HepG2 (cell line): ENCODE results near the gene DCC.

Experiments
- ARID2 ChIP-seq: sonication (generic); formaldehyde crosslinking; IDR thresholded peaks from 2 replicates; pipeline ENCODE4 v1.8.1; 2022; ENCODE audit warnings: mild to moderate bottlenecking, missing genetic modification reagents, borderline replicate concordance
- DNMT1 ChIP-seq: sonication (generic); formaldehyde crosslinking; IDR thresholded peaks from 2 replicates; pipeline ENCODE4 v1.5.1; 2020; ENCODE audit warnings: mild to moderate bottlenecking, missing genetic modification reagents
- KLF9 ChIP-seq: IDR thresholded peaks from 2 replicates; pipeline ENCODE4 v1.6.1; 2016; ENCODE audit warnings: low read depth
- TBL1XR1 ChIP-seq: fragments of 150-350 bp; IDR thresholded peaks from 2 replicates; pipeline ENCODE4 v1.6.1; 2014; ENCODE audit warnings: borderline replicate concordance, low read length; ENCODE audit not compliant: partially characterized antibody
- ZBTB38 ChIP-seq: sonication (generic); formaldehyde crosslinking; IDR thresholded peaks from 2 replicates; pipeline ENCODE4 v1.5.1; 2020; ENCODE audit warnings: mild to moderate bottlenecking, missing genetic modification reagents
- ZNF253 ChIP-seq: sonication (generic); formaldehyde crosslinking; IDR thresholded peaks from 2 replicates; pipeline ENCODE4 v1.8.0; 2022; ENCODE audit warnings: mild to moderate bottlenecking, missing genetic modification reagents, borderline replicate concordance
- ZNF414 ChIP-seq: sonication (generic); formaldehyde crosslinking; IDR thresholded peaks from 2 replicates; pipeline ENCODE4 v1.5.0; 2020; ENCODE audit warnings: missing genetic modification reagents
- TF ChIP-seq, protein P1 (sequence below): sonication (generic); formaldehyde crosslinking; IDR thresholded peaks from 2 replicates; pipeline ENCODE4 v1.4.0; 2020; ENCODE audit warnings: missing genetic modification reagents, borderline replicate concordance
- TF ChIP-seq, protein P2 (sequence below): sonication (generic); formaldehyde crosslinking; IDR thresholded peaks from 2 replicates; pipeline ENCODE4 v1.4.0; 2020; ENCODE audit warnings: missing genetic modification reagents, borderline replicate concordance

GRCh38 chr18:53224128-53224778 is 884.3 kb downstream of the DCC start:
- no peak for TF ChIP-seq ZNF253
- no peak for TF ChIP-seq TBL1XR1
- no peak for TF ChIP-seq KLF9 (CRISPR knock-in tag)
- no peak for TF ChIP-seq DNMT1 (CRISPR knock-in tag)
- TF ChIP-seq, protein P1, sequence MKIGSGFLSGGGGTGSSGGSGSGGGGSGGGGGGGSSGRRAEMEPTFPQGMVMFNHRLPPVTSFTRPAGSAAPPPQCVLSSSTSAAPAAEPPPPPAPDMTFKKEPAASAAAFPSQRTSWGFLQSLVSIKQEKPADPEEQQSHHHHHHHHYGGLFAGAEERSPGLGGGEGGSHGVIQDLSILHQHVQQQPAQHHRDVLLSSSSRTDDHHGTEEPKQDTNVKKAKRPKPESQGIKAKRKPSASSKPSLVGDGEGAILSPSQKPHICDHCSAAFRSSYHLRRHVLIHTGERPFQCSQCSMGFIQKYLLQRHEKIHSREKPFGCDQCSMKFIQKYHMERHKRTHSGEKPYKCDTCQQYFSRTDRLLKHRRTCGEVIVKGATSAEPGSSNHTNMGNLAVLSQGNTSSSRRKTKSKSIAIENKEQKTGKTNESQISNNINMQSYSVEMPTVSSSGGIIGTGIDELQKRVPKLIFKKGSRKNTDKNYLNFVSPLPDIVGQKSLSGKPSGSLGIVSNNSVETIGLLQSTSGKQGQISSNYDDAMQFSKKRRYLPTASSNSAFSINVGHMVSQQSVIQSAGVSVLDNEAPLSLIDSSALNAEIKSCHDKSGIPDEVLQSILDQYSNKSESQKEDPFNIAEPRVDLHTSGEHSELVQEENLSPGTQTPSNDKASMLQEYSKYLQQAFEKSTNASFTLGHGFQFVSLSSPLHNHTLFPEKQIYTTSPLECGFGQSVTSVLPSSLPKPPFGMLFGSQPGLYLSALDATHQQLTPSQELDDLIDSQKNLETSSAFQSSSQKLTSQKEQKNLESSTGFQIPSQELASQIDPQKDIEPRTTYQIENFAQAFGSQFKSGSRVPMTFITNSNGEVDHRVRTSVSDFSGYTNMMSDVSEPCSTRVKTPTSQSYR (CRISPR knock-in tag): no peak
- TF ChIP-seq, protein P2, sequence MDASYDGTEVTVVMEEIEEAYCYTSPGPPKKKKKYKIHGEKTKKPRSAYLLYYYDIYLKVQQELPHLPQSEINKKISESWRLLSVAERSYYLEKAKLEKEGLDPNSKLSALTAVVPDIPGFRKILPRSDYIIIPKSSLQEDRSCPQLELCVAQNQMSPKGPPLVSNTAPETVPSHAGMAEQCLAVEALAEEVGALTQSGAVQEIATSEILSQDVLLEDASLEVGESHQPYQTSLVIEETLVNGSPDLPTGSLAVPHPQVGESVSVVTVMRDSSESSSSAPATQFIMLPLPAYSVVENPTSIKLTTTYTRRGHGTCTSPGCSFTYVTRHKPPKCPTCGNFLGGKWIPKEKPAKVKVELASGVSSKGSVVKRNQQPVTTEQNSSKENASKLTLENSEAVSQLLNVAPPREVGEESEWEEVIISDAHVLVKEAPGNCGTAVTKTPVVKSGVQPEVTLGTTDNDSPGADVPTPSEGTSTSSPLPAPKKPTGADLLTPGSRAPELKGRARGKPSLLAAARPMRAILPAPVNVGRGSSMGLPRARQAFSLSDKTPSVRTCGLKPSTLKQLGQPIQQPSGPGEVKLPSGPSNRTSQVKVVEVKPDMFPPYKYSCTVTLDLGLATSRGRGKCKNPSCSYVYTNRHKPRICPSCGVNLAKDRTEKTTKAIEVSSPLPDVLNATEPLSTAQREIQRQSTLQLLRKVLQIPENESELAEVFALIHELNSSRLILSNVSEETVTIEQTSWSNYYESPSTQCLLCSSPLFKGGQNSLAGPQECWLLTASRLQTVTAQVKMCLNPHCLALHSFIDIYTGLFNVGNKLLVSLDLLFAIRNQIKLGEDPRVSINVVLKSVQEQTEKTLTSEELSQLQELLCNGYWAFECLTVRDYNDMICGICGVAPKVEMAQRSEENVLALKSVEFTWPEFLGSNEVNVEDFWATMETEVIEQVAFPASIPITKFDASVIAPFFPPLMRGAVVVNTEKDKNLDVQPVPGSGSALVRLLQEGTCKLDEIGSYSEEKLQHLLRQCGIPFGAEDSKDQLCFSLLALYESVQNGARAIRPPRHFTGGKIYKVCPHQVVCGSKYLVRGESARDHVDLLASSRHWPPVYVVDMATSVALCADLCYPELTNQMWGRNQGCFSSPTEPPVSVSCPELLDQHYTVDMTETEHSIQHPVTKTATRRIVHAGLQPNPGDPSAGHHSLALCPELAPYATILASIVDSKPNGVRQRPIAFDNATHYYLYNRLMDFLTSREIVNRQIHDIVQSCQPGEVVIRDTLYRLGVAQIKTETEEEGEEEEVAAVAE (CRISPR knock-in tag): no peak
- TF ChIP-seq ZNF414 (CRISPR knock-in tag): no peak
- TF ChIP-seq ZBTB38: no peak
- no peak for TF ChIP-seq ARID2 (CRISPR knock-in tag)
